ENCODE data around the gene TIMELESS.
"Not testable (repeated sequence)": the region's sequence is repeated elsewhere in the genome, so short reads cannot be mapped to it uniquely, and the experiment has no call there.

TIMELESS gene

GRCh38 chr12:56408799-56409417 is 40.3 kb downstream of the TIMELESS start:
- DNase-seq = no peak

GRCh38 chr12:56404227-56404626 is 45.0 kb downstream of the TIMELESS start:
- DNase-seq = not testable (repeated sequence)

DNA sequence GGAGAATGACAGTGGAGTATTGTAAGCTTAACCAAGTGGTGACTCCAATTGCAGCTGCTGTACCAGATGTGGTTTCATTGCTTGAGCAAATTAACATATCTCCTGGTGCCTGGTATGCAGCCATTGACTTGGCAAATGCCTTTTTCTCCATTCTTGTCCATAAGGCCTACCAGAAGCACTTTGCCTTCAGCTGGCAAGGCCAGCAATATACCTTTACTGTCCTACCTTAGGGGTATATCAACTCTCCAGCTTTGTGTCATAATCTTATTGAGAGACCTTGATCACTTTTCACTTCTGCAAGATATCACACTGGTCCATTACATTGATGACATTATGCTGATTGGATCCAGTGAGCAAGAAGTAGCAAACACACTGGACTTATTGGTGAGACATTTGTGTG is 47.6 kb downstream of the TIMELESS start:
- not testable (repeated sequence) for DNase-seq

GRCh38 chr12:56401125-56401524 is 48.1 kb downstream of the TIMELESS start:
- not testable (repeated sequence) for DNase-seq

DNA sequence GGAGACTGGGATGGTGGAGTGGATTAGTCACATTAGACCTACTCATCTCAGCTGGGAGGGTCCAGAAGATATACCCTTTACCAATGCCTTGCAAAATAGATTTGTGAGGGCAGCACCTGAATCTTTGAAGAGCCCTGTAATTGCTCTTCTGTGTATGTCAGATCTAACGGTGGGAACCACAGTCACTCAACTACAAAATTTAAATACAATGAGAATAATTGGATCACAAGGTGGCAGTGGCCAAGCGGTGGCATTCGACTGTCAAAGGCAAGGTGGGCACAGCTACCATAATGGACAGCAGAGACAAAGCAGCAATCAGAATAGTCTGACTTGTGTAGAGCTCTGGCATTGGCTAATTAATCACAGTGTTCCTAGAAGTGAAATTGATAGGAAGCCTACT is 49.8 kb downstream of the TIMELESS start:
- DNase-seq = not testable (repeated sequence)

DNA sequence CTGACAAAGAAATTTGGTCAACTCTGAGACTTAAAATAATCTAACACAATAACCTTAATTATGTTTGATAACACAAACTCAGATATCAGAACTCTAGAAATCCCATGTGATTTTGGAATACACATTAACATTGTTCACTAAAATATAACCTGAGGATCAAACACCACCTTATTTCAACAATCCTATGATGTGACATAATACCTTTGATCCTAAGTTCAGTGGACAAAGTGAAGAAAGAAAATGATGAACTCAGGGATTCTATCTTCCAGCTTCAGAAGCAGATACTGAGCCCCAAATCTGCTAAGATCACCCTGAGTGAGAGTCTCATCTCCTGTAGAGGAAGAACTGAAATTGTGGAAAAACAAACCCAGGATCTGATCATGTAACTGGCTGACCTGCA is 50.9 kb downstream of the TIMELESS start:
- DNase-seq = no peak

DNA sequence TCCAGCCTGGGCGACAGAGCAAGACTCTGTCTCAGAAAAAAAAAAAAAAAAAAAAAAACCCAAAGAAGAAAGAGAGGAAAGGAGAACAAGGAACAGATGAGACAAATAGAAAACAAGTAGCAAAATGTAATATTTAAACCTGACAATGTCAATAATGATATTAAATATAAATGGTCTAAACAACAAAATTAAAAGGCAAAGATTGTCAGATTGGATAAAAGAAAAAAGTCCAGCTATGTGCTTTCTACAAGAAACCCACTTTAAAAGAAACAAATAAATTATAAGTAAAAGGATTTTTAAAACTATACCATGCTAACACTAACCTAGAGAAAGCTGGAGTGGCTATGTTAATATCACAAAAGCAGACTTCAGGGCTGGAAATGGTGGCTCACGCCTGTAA is 56.9 kb downstream of the TIMELESS start:
- no peak for DNase-seq

GRCh38 chr12:56391721-56392120 is 57.5 kb downstream of the TIMELESS start:
- DNase-seq = no peak

GRCh38 chr12:56389412-56389811 is 59.8 kb downstream of the TIMELESS start:
- DNase-seq = no peak

GRCh38 chr12:56387152-56387736 is 62.0 kb downstream of the TIMELESS start:
- no peak for DNase-seq

GRCh38 chr12:56385873-56386272 is 63.4 kb downstream of the TIMELESS start:
- no peak for DNase-seq

GRCh38 chr12:56382611-56383010 is 66.6 kb downstream of the TIMELESS start:
- DNase-seq = no peak

- no peak for DNase-seq
These were observed 71.3 kb downstream of the TIMELESS start for GRCh38 chr12:56377989-56378316.

- no peak for DNase-seq
These were observed 71.8 kb downstream of the TIMELESS start for GRCh38 chr12:56377310-56377988.

- DNase-seq = no peak
These were observed 73.4 kb downstream of the TIMELESS start for GRCh38 chr12:56375598-56376434.

DNA sequence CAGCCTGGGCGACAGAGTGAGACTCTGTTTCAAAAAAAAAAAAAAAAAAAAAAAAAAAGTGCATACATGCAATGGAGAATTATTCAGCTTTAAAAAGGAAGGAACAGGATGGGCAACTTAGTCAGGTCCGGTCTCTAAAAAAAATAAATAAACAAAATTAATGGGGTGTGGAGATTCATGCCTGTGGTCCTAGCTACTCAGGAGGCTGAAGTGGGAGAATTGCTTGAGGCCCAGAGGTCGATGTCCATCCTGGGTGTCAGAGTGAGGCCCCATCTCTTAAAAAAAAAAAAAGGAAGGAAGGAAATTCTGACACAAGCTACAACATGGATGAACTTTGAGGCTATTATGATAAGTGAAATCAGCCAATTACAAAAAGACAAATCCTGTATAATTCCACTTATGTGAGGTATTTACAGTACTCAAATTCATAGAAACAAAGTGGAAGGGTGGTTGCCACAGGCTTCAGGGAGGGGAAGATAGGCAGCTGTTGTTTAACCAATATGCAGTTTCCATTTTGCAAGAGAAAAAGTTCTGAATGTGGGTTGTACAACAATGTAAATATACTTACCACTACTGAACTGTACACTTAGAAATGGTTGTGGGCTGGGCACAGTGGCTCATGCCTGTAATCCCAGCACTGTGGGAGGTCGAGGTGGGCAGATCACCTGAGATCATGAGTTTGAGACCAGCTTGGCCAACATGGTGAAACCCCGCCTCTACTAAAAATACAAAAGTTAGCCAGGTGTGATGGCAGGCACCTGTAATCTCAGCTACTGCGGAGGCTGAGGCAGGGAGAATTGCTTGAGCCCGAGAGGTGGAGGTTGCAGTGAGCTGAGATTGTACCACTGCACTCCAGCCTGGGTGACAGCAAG is 74.3 kb downstream of the TIMELESS start:
- DNase-seq = no peak

- DNase-seq = no peak
These were observed 75.7 kb downstream of the TIMELESS start for GRCh38 chr12:56373515-56373914.

DNA sequence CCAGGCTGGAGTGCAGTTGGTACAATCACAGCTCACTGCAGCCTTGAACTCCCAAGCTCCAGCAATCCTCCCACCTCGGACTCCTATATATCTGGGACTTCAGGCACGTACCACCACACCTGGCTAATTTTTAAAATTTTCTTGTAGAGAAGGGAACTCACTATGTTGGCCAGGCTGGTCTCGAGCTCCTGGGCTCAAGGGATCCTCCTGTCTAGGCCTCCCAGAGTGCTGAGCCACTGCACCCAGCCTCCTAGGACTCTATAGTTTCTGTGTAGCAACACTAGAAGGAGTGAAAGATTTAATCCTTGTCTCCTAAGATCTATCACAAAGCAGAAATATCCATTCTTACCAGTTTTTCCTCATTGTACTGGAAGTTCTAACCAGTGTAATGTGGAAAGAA is 82.3 kb downstream of the TIMELESS start:
- DNase-seq = no peak
